Glomerular visceral epithelial cell (primary cell): Measurements from ENCODE around the gene ZNF446.
A peak's percentile ranks its signal among the peaks of the same experiment; 100 is the strongest.
"Not testable (repeated sequence)": the region's sequence is repeated elsewhere in the genome, so short reads cannot be mapped to it uniquely, and the experiment has no call there.

Experiments
- DNase-seq: peaks from one replicate; pipeline ENCODE4 v3.0.0-alpha.2; 2016; ENCODE audit errors: extremely low spot score

The ZNF446 gene

GRCh38 chr19:58500242-58500641 is 24.1 kb downstream of the ZNF446 start:
- DNase-seq, result no peak

DNA sequence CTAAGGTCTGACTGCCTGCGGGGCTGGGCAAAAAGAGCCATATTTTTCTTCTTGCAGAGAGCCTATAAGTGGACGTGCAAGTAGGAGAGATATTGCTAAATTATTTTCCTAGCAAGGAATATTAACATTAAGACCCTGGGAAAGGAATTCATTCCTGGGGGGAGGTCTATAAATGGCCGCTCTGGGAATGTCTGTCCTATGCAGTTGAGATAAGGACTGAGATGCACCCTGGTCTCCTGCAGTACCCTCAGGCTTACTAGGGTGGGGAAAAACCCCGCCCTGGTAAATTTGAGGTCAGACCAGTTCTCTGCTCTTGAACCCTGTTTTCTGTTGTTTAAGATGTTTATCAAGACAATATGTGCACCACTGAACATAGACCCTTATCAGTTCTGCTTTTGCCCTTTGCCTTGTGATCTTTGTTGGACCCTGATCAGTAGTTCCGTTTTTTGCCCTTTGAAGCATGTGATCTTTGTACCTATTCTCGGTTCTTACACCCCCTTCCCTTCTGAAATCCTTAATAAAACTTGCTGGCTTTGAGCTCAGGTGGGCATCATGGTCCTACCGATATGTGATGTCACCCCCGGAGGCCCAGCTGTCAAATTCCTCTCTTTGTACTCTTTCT is 31.6 kb downstream of the ZNF446 start:
- not testable (repeated sequence) for DNase-seq

GRCh38 chr19:58509731-58510083 is 33.6 kb downstream of the ZNF446 start:
- DNase-seq, result no peak

DNA sequence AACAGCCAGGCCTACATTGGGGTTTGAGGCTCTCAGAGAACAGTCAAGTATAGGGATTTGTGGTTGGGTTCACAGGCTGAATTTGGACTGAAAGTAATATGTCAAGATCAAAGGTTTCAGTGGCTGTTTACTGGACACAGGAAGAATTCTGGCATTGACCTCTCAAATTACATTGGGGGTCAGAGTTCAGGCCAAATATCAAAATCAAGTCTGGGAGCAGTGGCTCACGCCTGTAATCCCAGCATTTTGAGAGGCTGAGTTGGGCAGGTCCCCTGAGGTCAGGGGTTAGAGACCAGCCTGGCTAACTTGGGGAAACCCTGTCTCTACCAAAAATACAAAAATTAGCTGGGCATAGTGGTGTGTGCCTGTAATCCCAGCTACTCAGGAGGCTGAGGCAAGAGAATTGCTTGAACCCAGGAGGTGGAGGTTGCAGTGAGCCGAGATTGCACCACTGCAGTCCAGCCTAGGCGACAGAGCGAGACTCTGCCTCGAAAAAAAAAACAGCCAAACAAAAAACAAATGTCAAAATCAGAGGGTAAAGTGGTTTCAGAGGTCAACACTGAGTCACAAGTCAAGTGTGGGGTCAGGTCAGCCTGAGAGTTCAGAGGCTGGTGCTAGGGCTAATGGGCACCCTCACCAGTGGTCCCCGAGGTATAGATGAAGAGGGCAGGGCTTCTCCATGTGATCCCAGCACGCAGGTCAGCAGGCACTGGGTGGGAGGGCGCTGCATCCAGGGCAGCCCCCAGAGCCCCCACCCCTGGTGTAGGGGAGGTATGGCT is 34.1 kb downstream of the ZNF446 start:
- no peak for DNase-seq

- DNase-seq, result no peak
Observed at GRCh38 chr19:58511353-58512208, 35.4 kb downstream of the ZNF446 start, which contains the start of gene SLC27A5. Gene SLC27A5 (minus strand): TSS chr19:58511992. CDS start chr19:58511955, 37 bp downstream.

DNA sequence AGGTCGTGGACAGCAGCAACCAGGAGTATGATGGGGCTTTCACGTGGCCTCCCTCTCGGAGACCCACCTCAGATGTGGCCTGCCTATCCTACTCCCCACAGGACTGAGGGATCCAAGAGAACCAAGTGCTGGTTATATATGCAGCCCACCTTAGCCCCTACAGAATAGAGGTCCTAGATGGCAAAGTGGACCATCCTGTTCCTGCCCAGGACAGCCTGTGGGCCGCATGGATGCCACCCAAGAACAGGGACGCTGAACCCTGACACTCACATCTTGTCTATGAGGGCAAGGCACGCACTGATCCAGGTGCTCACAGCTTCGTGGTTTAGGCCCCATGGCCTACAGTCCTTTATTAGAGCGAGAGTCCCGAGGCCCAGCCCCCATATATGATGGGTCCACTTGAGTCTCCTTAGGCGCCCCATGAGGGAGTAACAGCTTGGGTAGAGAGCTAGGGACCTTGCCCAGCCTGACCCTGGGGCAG is 37.1 kb downstream of the ZNF446 start:
- no peak for DNase-seq

GRCh38 chr19:58513694-58514563 is 37.8 kb downstream of the ZNF446 start:
- peak; percentile 13 for DNase-seq

GRCh38 chr19:58514564-58515022 is 38.4 kb downstream of the ZNF446 start:
- no peak for DNase-seq

- DNase-seq, result no peak
Observed at GRCh38 chr19:58515259-58515658, 39.1 kb downstream of the ZNF446 start.

DNA sequence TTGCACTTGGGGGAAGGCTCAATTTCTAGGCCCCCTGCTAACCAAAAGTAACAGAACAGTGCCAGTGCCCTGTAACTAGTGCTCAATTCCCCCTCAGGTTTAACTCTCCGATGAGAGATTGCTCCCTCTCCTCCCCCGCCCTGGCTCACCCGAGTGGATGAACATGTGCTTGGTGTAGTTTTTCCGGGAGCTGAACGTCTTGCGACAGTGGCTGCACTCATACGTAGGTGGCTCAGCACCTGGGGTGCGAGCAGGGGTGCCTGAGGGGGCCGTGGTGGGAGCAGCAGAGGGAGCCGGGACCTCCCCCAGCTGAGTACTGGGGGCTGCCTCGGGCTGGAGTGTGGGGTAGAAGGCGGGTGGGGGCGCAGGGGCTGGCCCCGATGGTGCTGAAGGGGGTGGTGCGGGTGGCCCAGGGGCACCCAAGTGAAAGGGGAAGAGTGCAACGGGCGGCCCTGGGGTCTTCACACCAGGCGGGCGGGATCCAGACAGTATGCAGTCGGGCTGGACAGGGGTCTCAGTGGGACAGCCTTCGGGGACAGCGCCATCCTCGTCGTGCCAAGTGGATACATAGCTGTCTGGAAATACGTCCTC is 40.2 kb downstream of the ZNF446 start:
- DNase-seq, result no peak

GRCh38 chr19:58516964-58517833 is 41.0 kb downstream of the ZNF446 start:
- DNase-seq, result no peak

DNA sequence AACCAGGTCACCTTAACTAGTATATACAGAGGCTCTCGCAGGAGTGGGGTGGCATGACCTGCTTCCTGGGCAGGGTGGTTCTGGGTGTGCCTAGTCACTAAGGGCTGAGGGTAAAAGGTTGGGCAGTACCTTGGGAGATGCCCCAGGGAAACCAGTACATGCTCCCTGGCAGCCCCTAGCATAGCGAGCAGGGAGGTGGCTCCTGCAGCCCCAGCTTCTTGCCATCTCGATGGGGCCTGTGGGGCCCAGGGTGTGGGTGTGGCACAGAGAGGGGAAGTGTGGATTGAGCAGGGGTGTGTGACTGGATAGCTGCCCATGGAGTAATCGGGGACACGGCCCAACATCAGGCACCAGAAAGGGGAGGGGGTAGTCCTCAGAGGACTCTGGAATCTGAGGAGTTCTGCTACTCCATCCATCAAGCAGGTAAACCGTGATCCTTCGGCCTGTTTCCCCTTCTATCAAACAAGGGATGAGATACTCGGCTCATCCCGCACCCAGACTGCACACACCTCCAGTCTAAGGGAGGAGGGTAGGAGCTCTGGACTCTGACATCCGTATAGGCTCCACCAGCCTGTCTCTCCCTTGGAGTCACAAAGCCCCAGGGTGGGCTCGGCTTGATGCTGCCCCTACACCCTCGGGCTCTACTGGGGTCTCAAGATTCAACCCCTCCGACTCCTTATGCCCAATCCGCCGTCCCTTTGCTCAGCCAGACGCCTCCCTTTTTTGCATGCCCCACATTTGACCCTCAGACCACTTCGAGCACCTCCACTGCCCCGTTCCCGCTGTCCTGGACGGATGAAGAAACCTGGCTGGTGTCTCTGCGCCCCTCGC is 42.3 kb downstream of the ZNF446 start:
- peak; percentile 5 for DNase-seq

DNA sequence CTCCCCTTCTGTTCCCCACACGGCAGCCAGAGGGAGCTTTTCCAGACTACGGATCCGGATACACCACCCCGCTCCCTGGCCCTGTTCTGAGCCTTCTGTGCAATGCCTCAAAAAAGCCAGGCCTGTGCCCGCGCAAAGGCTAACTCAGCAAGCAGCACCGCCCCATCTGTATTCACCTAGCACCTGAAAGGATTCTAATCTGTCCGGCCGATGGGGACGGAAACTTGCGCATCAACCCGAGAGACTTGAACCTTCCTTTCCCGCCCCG is 42.9 kb downstream of the ZNF446 start:
- peak; percentile 73 for DNase-seq

GRCh38 chr19:58519355-58520256 is 43.5 kb downstream of the ZNF446 start, which contains the start of gene ZBTB45:
Gene ZBTB45 (minus strand): TSS chr19:58519810. CDS start chr19:58517673, 2,137 bp downstream.
- DNase-seq, result peak; percentile 97

GRCh38 chr19:58520257-58520599 is 44.1 kb downstream of the ZNF446 start:
- no peak for DNase-seq

- no peak for DNase-seq
Observed at GRCh38 chr19:58521651-58522050, 45.5 kb downstream of the ZNF446 start.

DNA sequence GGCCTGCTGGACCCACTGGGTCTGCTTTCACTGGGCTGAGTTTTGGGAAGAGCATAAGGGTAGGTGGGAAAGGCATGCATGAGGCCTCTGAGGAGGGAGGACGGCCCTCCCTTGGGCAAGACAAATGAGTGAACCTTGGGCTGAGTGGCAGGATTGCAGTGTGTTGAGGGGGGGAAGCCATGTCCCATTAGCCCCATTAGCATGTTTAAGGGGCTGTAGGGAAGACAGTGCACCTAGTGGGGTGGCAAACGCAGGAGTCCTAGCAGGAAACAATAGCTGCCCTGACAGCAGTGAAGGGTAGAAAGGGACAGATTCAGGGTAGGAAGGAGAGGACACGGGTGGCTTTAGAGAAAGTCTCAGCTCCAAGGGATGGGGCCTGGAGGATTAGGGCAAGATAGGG is 46.6 kb downstream of the ZNF446 start:
- no peak for DNase-seq

- no peak for DNase-seq
Observed at GRCh38 chr19:58529405-58529804, 53.3 kb downstream of the ZNF446 start.
